ENCODE data around the gene STAT4.

The STAT4 gene

GRCh38 chr2:191083540-191083939, 67.3 kb downstream of the STAT4 start:
- DNase-seq (ENCODE audit: low read depth, low spot score): no peak

GRCh38 chr2:191082321-191082720, 68.5 kb downstream of the STAT4 start:
- no peak for DNase-seq (ENCODE audit: low read depth, low spot score)

GRCh38 chr2:191081411-191082155, 69.2 kb downstream of the STAT4 start:
- no peak for DNase-seq (ENCODE audit: low read depth, low spot score)

GRCh38 chr2:191078165-191078867, 72.5 kb downstream of the STAT4 start:
- DNase-seq (ENCODE audit: low read depth, low spot score): no peak

- no peak for DNase-seq (ENCODE audit: low read depth, low spot score)
Measured at GRCh38 chr2:191070276-191070675, 80.5 kb downstream of the STAT4 start.

GRCh38 chr2:191069606-191070005, 81.2 kb downstream of the STAT4 start:
- no peak for DNase-seq (ENCODE audit: low read depth, low spot score)

- no peak for DNase-seq (ENCODE audit: low read depth, low spot score)
Measured at GRCh38 chr2:191066919-191067233, 83.9 kb downstream of the STAT4 start.

- DNase-seq (ENCODE audit: low read depth, low spot score): no peak
Measured at GRCh38 chr2:191066197-191066918, 84.4 kb downstream of the STAT4 start.

GRCh38 chr2:191065785-191066184, 85.0 kb downstream of the STAT4 start:
- DNase-seq (ENCODE audit: low read depth, low spot score): no peak

GRCh38 chr2:191064590-191064989, 86.2 kb downstream of the STAT4 start:
- DNase-seq (ENCODE audit: low read depth, low spot score): no peak

GRCh38 chr2:191063584-191063983, 87.2 kb downstream of the STAT4 start:
- DNase-seq (ENCODE audit: low read depth, low spot score): no peak

- DNase-seq (ENCODE audit: low read depth, low spot score): no peak
Measured at GRCh38 chr2:191061381-191061980, 89.3 kb downstream of the STAT4 start.

- DNase-seq (ENCODE audit: low read depth, low spot score): no peak
Measured at GRCh38 chr2:191059308-191059707, 91.5 kb downstream of the STAT4 start.

- DNase-seq (ENCODE audit: low read depth, low spot score): no peak
Measured at GRCh38 chr2:191056228-191056627, 94.6 kb downstream of the STAT4 start.

- DNase-seq (ENCODE audit: low read depth, low spot score): no peak
Measured at GRCh38 chr2:191053256-191053655, 97.5 kb downstream of the STAT4 start.

- no peak for DNase-seq (ENCODE audit: low read depth, low spot score)
Measured at GRCh38 chr2:191051825-191052778, 98.7 kb downstream of the STAT4 start.

GRCh38 chr2:191051177-191051576, 99.6 kb downstream of the STAT4 start:
- DNase-seq (ENCODE audit: low read depth, low spot score): no peak

GRCh38 chr2:191050640-191050987, 100.2 kb downstream of the STAT4 start:
- no peak for DNase-seq (ENCODE audit: low read depth, low spot score)

GRCh38 chr2:191049728-191050639, 100.8 kb downstream of the STAT4 start:
- DNase-seq (ENCODE audit: low read depth, low spot score): no peak

- DNase-seq (ENCODE audit: low read depth, low spot score): no peak
Measured at GRCh38 chr2:191048073-191048472, 102.7 kb downstream of the STAT4 start.

All from smooth muscle cell of the brain vasculature (primary cell).